NCI-H2081 (cell line): Measurements from ENCODE around the gene AMPD1.

Experiments used
- DNase-seq, 2 experiments: peaks; one replicate each; lab custom pipeline; 2025; lab: John Stamatoyannopoulos, UW

The AMPD1 gene

GRCh38 chr1:114695430-114696058, at the start of gene AMPD1:
AMPD1 (minus strand) TSS chr1:114695546; CDS start chr1:114695471, 75 bp downstream.
- DNase-seq: no peak

GRCh38 chr1:114741963-114742746, 46.8 kb upstream of the AMPD1 start:
- DNase-seq: no peak

GRCh38 chr1:114740331-114740730, 45.0 kb upstream of the AMPD1 start:
- no peak for DNase-seq

GRCh38 chr1:114737314-114737849, 42.0 kb upstream of the AMPD1 start:
- DNase-seq: no peak

GRCh38 chr1:114735479-114735878, 40.1 kb upstream of the AMPD1 start:
- DNase-seq: no peak

DNA sequence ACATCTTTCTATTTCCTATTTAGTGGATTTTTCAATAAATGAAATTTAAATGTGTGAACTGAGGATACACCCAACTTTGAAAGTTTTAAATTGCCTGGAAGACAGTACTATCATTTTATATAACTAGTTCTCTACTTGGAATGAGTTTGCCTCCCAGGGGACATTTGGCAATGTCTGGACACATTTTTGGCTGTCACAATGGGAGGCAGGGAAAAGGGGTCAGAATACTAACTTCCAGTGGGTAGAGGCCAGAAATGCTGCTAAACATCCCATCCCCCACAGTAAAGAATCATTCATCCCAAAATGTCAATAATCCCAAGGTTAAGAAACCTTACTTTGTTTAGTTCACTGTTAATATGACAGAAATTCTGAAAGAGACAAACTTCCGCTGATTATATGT, 34.4 kb upstream of the AMPD1 start:
- DNase-seq: no peak

DNA sequence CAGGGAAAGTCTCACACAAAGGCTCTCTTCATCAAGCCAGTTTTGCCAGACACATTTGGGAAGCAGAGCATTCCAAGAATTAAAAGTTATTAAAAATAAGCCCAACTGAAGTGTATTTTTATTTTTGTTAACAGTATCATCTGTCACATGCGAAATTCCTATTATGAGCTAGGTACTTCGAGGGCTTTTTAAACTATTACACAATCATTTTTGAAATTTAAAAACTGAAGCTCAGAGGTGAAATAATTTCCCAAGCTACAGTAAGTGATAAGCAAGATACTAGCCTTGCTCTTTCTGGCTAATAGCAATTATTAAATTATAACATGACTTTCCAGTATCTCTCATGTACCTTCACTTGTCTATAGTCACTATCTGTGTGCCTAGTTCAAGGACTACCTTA, 33.2 kb upstream of the AMPD1 start:
- DNase-seq: no peak

- DNase-seq: no peak
These were observed 29.9 kb upstream of the AMPD1 start for GRCh38 chr1:114725230-114725629.

DNA sequence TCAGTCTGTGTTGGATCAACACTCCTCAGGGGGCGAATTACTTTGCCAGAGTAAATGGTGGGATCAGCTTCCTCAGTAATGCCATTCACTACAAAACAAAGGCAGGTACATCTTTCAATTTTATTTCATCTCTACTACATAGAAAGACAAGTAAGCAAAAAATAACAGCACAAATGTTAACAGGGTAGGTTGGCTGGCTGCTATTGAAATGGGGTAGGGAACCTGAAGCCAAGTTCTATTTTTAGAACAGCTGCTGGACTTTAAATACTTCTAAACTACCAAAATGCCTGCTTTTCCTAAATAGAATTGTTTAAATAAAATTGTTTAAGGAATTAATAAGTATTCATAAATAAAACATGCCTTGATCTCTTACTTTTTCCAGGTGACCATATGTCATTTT, 28.6 kb upstream of the AMPD1 start:
- no peak for DNase-seq

GRCh38 chr1:114723457-114723856, 28.1 kb upstream of the AMPD1 start:
- no peak for DNase-seq

DNA sequence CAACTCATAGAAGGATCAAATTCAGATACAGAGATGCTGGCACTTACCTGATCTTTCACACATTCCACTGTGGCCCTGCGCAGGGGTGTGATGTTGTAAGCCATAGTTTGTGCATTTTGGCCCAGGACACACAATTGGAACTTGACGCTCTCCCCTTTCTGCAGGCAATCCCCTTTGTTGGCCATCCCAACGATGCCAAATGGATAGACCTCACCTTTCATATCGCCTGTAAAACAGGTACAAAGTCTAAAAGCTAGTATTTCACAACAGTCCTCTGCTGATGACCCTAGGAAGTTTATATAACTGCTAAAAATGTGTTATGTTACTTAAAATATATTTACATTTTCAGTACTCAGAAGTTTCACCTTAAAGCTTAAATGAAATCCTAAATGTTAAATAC, 25.1 kb upstream of the AMPD1 start:
- no peak for DNase-seq

DNA sequence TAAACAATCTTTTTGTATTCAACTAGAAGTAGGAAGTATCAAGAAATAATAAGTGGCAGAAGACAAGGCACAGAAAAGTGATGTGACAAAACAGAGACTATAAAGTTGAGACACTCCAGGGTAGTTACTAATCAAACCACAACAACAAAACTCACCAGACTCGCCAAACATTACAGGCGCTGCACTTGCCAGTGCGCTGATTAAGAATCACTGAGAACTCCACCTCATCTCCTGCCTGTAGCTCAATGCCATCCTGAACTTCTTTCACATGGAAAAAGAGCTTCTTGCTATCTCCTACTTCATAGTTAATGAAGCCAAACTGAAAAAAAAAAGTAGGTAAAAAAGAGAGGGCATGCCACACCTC, 24.1 kb upstream of the AMPD1 start:
- no peak for DNase-seq

GRCh38 chr1:114718661-114719423, 23.5 kb upstream of the AMPD1 start:
- no peak for DNase-seq

DNA sequence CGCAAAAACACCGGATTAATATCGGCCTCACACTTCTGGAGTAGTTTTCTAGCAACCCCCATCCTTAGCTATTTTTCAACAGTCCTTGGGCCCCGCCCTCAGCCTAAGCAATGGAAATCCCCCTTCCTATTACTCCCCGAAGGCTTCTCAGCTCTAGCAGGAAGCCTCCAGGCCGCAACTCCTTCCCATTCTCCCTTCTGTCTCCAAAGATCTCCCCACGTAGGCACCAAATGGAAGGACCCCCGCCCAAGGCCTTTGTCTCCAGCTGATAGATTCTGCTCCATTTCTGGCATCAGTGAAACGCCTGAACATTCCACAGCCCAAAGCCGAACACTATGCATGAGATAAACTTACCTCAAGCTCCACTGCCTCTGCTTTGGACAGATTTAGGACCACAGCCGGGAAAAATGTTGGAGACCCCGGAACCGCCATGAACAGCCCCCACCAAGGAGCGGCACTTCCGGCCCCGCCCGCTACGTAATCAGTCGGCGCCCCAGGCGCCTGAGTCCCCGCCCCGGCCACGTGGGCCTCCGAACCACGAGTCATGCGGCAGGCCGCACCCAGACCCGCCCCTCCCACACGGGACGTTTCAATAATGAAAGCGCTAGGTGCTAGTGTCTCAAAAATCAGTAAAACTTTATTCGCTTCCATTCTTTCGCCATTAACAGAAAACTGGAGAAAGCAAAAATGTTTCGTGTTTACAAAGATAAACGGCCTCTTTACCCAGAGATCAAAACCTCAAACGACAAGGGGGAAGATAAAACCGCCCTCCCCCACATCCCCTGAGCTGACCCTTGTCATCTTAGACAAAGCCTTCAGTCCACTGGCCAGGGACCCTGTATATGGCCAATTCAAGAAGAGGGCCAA, 21.2 kb upstream of the AMPD1 start, which contains the start of gene NRAS:
NRAS (minus strand) TSS at position 468 of the 867 bp plus-strand sequence. CDS start 611 bp downstream, outside the sequence.
- peak; percentile 70 to 82 for DNase-seq

GRCh38 chr1:114715952-114716303, 20.6 kb upstream of the AMPD1 start:
- DNase-seq: no peak

- DNase-seq: no peak
These were observed 17.6 kb upstream of the AMPD1 start for GRCh38 chr1:114712977-114713376.

DNA sequence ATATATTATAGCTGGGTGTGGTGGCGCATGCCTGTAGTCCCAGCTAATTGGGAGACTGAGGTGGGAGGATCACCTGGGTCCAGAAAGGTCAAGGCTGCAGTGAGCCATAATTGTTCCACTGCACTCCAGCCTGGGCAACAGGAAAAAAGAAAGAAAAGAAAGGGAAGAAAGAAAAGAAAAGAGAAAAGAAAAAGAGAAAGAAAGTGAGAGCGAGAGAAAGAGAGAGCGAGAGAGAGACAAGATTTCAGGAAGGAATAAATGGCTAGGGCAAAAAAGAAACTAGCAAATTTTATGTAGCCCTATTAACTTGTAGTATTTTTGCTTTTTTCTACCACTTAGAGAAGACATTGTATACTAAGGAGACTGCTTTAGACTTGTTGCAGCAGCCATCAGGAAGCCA, 15.0 kb upstream of the AMPD1 start:
- DNase-seq: no peak

- no peak for DNase-seq
These were observed 12.3 kb upstream of the AMPD1 start for GRCh38 chr1:114707604-114708003.

GRCh38 chr1:114703242-114703641, 7.9 kb upstream of the AMPD1 start:
- no peak for DNase-seq

DNA sequence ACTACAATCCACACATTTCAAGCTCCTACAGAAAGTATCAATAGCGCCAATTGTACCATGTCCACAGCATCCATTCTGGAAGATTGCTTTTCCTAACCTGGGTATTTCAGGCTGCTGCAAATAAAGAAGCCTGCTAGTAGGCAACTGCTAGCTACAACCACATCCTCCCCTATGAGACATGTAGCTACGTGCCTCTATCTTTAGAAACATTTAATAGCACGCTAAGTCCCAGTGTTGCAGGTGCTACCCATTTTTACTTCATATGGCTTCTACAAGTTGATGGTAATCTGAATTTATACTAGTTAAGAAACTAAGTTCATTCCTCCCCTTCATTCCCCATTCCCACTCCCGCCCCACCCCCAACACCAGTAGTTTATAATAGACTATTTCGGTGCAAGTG, 7.4 kb upstream of the AMPD1 start:
- no peak for DNase-seq

DNA sequence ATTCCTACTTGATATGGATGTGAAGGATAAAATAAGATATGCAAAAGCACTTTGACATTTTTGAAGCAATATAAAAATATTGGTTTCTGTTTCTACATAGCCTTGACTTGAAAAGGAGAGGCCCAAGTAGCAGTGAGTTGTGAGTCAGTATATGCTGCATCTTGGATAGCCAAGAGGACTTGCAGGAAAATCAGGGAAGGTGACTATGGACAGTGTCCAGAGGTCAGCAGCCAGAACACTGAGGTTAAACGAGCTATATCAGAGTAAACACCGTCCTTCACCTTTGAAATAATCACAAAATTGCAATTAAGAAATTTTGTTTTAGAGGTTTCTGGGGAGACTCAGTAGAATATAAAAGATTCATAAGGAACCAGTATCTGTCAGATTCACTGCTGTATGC, 6.6 kb upstream of the AMPD1 start:
- no peak for DNase-seq
